GM12878 (cell line): ENCODE data around the gene TAPT1. TPM values are rescaled to one million over a fixed set of nuclear protein-coding genes. Genes with fewer than 3 reads are reported as not detected.

Experiments used
- ATAC-seq: fragments of 200-7000 bp; cut with Tn5 transposase; 3 replicates; pipeline ENCODE4 v1.9.1; 2020; ENCODE audit warnings: mild to moderate bottlenecking, moderate library complexity
- BruUV-seq: library from RNA; stranded (reverse); fragments of 400-500 nt; replicated peaks from 2 replicates; lab custom pipeline; 2021; lab: Mats Ljungman, UMichigan
- CTCF ChIA-PET: fragments of 300-600 bp; sonication (Branson Sonifier 250); formaldehyde crosslinking; extraction: SDS; loops from one replicate; lab custom pipeline; 2021; ENCODE audit warnings: inconsistent platforms; lab: Yijun Ruan, JAX
- POLR2A ChIA-PET: fragments of 350-600 bp; formaldehyde crosslinking; extraction: SDS; loops from one replicate; lab custom pipeline; 2021; ENCODE audit warnings: inconsistent platforms; lab: Charles Lee
- RAD21 ChIA-PET: fragments of 300-600 bp; sonication (Branson Sonifier 250); formaldehyde crosslinking; loops from one replicate; lab custom pipeline; 2023; ENCODE audit warnings: antibody characterized with exemption; ENCODE audit not compliant: unreplicated experiment; lab: Charles Lee
- SMC1A ChIA-PET: fragments of 300-600 bp; sonication (Branson Sonifier 250); formaldehyde crosslinking; loops from one replicate; lab custom pipeline; 2023; ENCODE audit not compliant: unreplicated experiment, uncharacterized antibody; lab: Charles Lee
- DNase-seq: peaks from one replicate; pipeline ENCODE4 v3.0.0-alpha.2; 2011; ENCODE audit warnings: low read depth, low spot score
- FAIRE-seq: peaks from 3 replicates; lab custom pipeline; 2011; peaks lifted over from hg19 to GRCh38; lab: Jason Lieb, UNC
- H2AFZ ChIP-seq: 2 replicates; pipeline ENCODE4 v1.6.0; 2011; ENCODE audit warnings: low read depth, low read length, control low read depth; ENCODE audit not compliant: control insufficient read depth
- H3K27ac ChIP-seq: 2 replicates; pipeline ENCODE4 v1.5.1; 2011; ENCODE audit warnings: control low read depth; ENCODE audit not compliant: control insufficient read depth, insufficient read depth
- H3K27me3 ChIP-seq, 2 experiments: replicated peaks in 1 of 2; 2 replicates each; pipeline versions ENCODE4 v1.6.0 to v1.6.1; 2011; ENCODE audit warnings: low read length in 1 of 2; ENCODE audit not compliant: control insufficient read depth in 2 of 2, insufficient read depth in 2 of 2
- H3K36me3 ChIP-seq, 2 experiments: 2 replicates each; pipeline ENCODE4 v1.5.1; 2011; ENCODE audit warnings: low read length in 1 of 2; ENCODE audit not compliant: control insufficient read depth in 2 of 2, insufficient read depth in 2 of 2
- H3K4me1 ChIP-seq: 2 replicates; pipeline ENCODE4 v1.6.1; 2011; ENCODE audit warnings: mild to moderate bottlenecking, low read length, moderate library complexity, mixed read lengths; ENCODE audit not compliant: control insufficient read depth, insufficient read depth
- H3K4me2 ChIP-seq: 2 replicates; pipeline ENCODE4 v1.6.0; 2011; ENCODE audit warnings: control low read depth; ENCODE audit not compliant: control insufficient read depth, insufficient read depth
- H3K4me3 ChIP-seq: fragments of 200-600 bp; sonication (generic); 2 replicates; pipeline ENCODE4 v1.5.1; 2016
- H3K79me2 ChIP-seq: 2 replicates; pipeline ENCODE4 v1.6.0; 2011; ENCODE audit warnings: low read length; ENCODE audit not compliant: control insufficient read depth, insufficient read depth
- H3K9ac ChIP-seq: 2 replicates; pipeline ENCODE4 v1.8.0; 2011; ENCODE audit warnings: low read length, control low read depth, mixed read lengths; ENCODE audit not compliant: control insufficient read depth, insufficient read depth
- H3K9me3 ChIP-seq: replicated peaks from 3 replicates; pipeline ENCODE4 v1.5.1; 2011; ENCODE audit warnings: mild to moderate bottlenecking, low read length; ENCODE audit not compliant: control insufficient read depth, insufficient read depth
- H4K20me1 ChIP-seq: 2 replicates; pipeline ENCODE4 v1.6.0; 2011; ENCODE audit not compliant: control insufficient read depth, insufficient read depth
- KAT2A ChIP-seq: conservative IDR thresholded peaks from 2 replicates; pipeline ENCODE4 v1.6.1; 2011; ENCODE audit warnings: low read depth, low read length; ENCODE audit not compliant: control insufficient read depth
- NFYA ChIP-seq: IDR thresholded peaks from 2 replicates; pipeline ENCODE4 v1.6.1; 2011; ENCODE audit warnings: low read depth, mild to moderate bottlenecking, low read length, improper control_type of control experiment, borderline replicate concordance
- RBBP5 ChIP-seq: fragments of 200-600 bp; sonication (generic); conservative IDR thresholded peaks from 2 replicates; pipeline ENCODE4 v1.6.1; 2016
- TBL1XR1 ChIP-seq: IDR thresholded peaks from 2 replicates; pipeline ENCODE4 v1.6.1; 2012; ENCODE audit warnings: low read depth, low read length, improper control_type of control experiment
- WGBS: methylation state at CpG from one replicate; pipeline ENCODE4 v1.1.6; 2016; ENCODE audit warnings: low lambda C conversion rate; ENCODE audit not compliant: insufficient replicate concordance, insufficient coverage; ENCODE audit errors: missing lambda C conversion rate; 5-methylcytosine and 5-hydroxymethylcytosine counted together
- in situ Hi-C: fragments of 300-500 bp; cut with MboI; formaldehyde crosslinking; loops from 9 replicates; pipeline ENCODE4 v1.14.3; 2018; ENCODE audit warnings: mixed read lengths
- intact Hi-C: fragments of 100-400 bp; cut with micrococcal nuclease; formaldehyde crosslinking; loops from one replicate; pipeline ENCODE4 v1.14.2; 2022; ENCODE audit not compliant: unreplicated experiment
- polyA plus RNA-seq, 11 experiments: library from polyadenylated mRNA; depleted of rRNA in 4 of 11; unstranded in 6 of 11; stranded (reverse) in 5 of 11; fragments of >200 nt; fragmentation: Nextera tagmentation in 4 of 11; fragmentation: Illumina TruSeq in 1 of 11; extraction: Ambion mirVana in 4 of 11; extraction: Trizol in 1 of 11; gene quantifications; 1 replicate in 1 of 11; 2 replicates in 10 of 11; pipeline versions ENCODE4 v1.2.1 to v1.2.3, GENCODE V29; 2011 to 2016; ENCODE audit warnings: inconsistent platforms in 2 of 11, missing spikeins in 2 of 11, low read depth in 1 of 11
- total RNA-seq, 4 experiments: library from RNA; depleted of rRNA in 3 of 4; stranded (reverse); fragments of >200 nt in 3 of 4; fragmentation: Illumina TruSeq in 1 of 4; extraction: Trizol in 1 of 4; gene quantifications; 2 replicates each; pipeline versions ENCODE4 v1.2.1 to v1.2.3, GENCODE V29; 2013 to 2021
- TF ChIP-seq, protein P1 (sequence below): IDR thresholded peaks from 2 replicates; pipeline ENCODE4 v1.6.1; 2011; ENCODE audit warnings: borderline replicate concordance, low read depth, mild to moderate bottlenecking, moderate library complexity, mixed read lengths, low read length; ENCODE audit not compliant: insufficient read depth; ENCODE audit errors: extremely low read length
- TF ChIP-seq, protein P2 (sequence below): fragments of 450-650 bp; IDR thresholded peaks from 2 replicates; pipeline ENCODE4 v1.6.1; 2014; ENCODE audit warnings: mild to moderate bottlenecking
- TF ChIP-seq, protein P3 (sequence below): fragments of 450-650 bp; IDR thresholded peaks from 2 replicates; pipeline ENCODE4 v1.6.1; 2017; ENCODE audit warnings: mild to moderate bottlenecking
- TF ChIP-seq, protein P4 (sequence below): IDR thresholded peaks from 2 replicates; pipeline ENCODE4 v1.6.1; 2012; ENCODE audit warnings: low read depth, low read length, improper control_type of control experiment

The TAPT1 gene
- total and polyA plus RNA-seq, 10 of the 15 experiments (the other 5 are each of a cell fraction or from before 2014, with no cell fraction given): 0.91 to 23.3 (median 9.5) TPM

DNA sequence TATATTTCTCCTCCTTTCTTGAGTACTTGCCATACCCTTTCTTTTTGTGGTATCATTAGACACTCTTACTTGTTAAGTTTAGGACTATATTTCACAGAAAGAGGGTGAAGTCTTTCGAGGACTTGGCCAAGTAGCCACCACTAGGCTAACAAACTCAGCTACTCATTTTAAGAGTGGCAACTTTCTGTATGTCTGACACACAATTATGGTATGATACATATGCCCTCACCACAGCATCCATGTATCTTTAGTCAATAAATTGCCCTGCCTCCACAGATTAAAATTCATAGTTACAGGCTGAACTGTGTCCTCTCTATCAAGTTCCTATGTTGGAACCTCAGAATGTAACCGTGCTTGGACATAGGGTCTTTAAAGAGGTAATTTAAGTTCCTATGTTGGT, 23.2 kb downstream of the TAPT1 start:
- 100% methylated on average over 2 of the region's 2 CpGs for WGBS
- no peak for FAIRE-seq
- no peak for ATAC-seq
- H3K27ac ChIP-seq: no peak overlapping the region
- H3K9me3 ChIP-seq: no peaks in the 10 kb centered on the region
- H4K20me1 ChIP-seq: no peaks in the 10 kb centered on the region
- ChIA-PET POLR2A (no interaction called here), SMC1A (no interaction called here), RAD21 (no interaction called here), CTCF (interaction anchor here (1.2 to 2.3 kb wide), 3 partner anchors 14 to 175 kb away, joined by 4 to 6 read pairs (median 5); no protein-coding TSS in a partner anchor)
- H3K4me3 ChIP-seq: no peak overlapping the region
- peaks cover 1% of the 10 kb centered on the region; the same call in 1 of the 2 replicates for H3K79me2 ChIP-seq
- no peak overlapping the region for H2AFZ ChIP-seq
- H3K4me1 ChIP-seq: peaks cover 6% of the 10 kb centered on the region
- in situ Hi-C loops (loop anchor here (10.0 kb wide), 1 partner anchor 398 kb away; no protein-coding TSS in a partner anchor), intact Hi-C loops (no loop called here)
- DNase-seq: no peak
- H3K27me3 ChIP-seq: no peaks in the 10 kb centered on the region
- peaks cover 2 to 3% of the 10 kb centered on the region in 2 experiments; a peak in 2 of 4 replicates for H3K36me3 ChIP-seq
- no peak overlapping the region for H3K9ac ChIP-seq
- H3K4me2 ChIP-seq: no peak overlapping the region
- TF ChIP-seq TBL1XR1 (no peak), KAT2A (no peak)
- TF ChIP-seq, protein P1, sequence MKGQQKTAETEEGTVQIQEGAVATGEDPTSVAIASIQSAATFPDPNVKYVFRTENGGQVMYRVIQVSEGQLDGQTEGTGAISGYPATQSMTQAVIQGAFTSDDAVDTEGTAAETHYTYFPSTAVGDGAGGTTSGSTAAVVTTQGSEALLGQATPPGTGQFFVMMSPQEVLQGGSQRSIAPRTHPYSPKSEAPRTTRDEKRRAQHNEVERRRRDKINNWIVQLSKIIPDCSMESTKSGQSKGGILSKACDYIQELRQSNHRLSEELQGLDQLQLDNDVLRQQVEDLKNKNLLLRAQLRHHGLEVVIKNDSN: no peak
- BruUV-seq: no TSS peak

DNA sequence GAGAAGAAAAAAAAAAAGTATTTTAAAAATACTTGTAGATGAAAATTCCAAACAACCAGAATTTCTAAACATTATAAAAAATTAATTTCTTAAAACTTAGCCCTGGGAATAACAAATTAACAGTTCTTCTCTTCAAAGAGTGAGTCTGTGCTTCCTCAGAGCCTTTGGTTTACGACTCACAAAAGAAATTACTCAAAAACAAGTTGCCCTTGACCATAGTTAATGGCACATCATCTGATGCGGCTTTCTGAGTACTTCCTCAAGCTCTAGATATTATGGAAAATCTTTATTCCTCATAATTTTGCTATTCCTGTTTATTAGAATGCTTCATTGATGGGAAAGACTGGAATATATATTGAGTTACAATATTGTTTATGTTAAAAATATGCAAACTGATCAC, 23.7 kb downstream of the TAPT1 start:
- POLR2A ChIA-PET: no interaction called here

More for the DNA sequence above, 23.7 kb downstream of the TAPT1 start:
- no peak overlapping the region for H2AFZ ChIP-seq
- WGBS: 72% methylated on average over 2 of the region's 2 CpGs
- peaks cover 1% of the 10 kb centered on the region; the same call in 1 of the 2 replicates for H3K79me2 ChIP-seq
- H3K9ac ChIP-seq: no peak overlapping the region
- no peak overlapping the region for H3K27ac ChIP-seq
- no peak overlapping the region for H3K4me2 ChIP-seq
- in situ Hi-C loops: loop anchor here (10.0 kb wide), 1 partner anchor 398 kb away; no protein-coding TSS in a partner anchor
- H3K4me1 ChIP-seq: peaks cover 6% of the 10 kb centered on the region
- BruUV-seq: no TSS peak
- RAD21 ChIA-PET: no interaction called here
- H4K20me1 ChIP-seq: no peaks in the 10 kb centered on the region
- H3K4me3 ChIP-seq: no peak overlapping the region
- H3K36me3 ChIP-seq: peaks cover 2 to 3% of the 10 kb centered on the region in 2 experiments; a peak in 2 of 4 replicates
- DNase-seq (no peak), ATAC-seq (no peak), FAIRE-seq (no peak)
- CTCF ChIA-PET: interaction anchor here (1.2 to 5.0 kb wide), 6 partner anchors 13 to 174 kb away, joined by 3 to 27 read pairs (median 6); no protein-coding TSS in a partner anchor
- H3K9me3 ChIP-seq: no peaks in the 10 kb centered on the region
- intact Hi-C loops: no loop called here
- TF ChIP-seq, protein P2, sequence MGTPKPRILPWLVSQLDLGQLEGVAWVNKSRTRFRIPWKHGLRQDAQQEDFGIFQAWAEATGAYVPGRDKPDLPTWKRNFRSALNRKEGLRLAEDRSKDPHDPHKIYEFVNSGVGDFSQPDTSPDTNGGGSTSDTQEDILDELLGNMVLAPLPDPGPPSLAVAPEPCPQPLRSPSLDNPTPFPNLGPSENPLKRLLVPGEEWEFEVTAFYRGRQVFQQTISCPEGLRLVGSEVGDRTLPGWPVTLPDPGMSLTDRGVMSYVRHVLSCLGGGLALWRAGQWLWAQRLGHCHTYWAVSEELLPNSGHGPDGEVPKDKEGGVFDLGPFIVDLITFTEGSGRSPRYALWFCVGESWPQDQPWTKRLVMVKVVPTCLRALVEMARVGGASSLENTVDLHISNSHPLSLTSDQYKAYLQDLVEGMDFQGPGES: no peak
- TF ChIP-seq RBBP5 (no peak), NFYA (no peak)
- TF ChIP-seq, protein P3, sequence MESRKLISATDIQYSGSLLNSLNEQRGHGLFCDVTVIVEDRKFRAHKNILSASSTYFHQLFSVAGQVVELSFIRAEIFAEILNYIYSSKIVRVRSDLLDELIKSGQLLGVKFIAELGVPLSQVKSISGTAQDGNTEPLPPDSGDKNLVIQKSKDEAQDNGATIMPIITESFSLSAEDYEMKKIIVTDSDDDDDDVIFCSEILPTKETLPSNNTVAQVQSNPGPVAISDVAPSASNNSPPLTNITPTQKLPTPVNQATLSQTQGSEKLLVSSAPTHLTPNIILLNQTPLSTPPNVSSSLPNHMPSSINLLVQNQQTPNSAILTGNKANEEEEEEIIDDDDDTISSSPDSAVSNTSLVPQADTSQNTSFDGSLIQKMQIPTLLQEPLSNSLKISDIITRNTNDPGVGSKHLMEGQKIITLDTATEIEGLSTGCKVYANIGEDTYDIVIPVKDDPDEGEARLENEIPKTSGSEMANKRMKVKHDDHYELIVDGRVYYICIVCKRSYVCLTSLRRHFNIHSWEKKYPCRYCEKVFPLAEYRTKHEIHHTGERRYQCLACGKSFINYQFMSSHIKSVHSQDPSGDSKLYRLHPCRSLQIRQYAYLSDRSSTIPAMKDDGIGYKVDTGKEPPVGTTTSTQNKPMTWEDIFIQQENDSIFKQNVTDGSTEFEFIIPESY: no peak
- TF ChIP-seq, protein P4, sequence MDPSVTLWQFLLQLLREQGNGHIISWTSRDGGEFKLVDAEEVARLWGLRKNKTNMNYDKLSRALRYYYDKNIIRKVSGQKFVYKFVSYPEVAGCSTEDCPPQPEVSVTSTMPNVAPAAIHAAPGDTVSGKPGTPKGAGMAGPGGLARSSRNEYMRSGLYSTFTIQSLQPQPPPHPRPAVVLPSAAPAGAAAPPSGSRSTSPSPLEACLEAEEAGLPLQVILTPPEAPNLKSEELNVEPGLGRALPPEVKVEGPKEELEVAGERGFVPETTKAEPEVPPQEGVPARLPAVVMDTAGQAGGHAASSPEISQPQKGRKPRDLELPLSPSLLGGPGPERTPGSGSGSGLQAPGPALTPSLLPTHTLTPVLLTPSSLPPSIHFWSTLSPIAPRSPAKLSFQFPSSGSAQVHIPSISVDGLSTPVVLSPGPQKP: no peak
- SMC1A ChIA-PET: interaction anchor here (0.8 to 1.5 kb wide), 3 partner anchors 25 to 65 kb away, joined by 3 read pairs; no protein-coding TSS in a partner anchor
- H3K27me3 ChIP-seq: no peaks in the 10 kb centered on the region
